Liver (tissue), 3 donors: ENCODE measurements around the gene NCK2.

ENCODE experiments used
- EGR1 ChIP-seq, 2 donors: IDR thresholded peaks; 2 replicates each; pipeline ENCODE4 v1.6.1; 2016 to 2018; ENCODE audit warnings: antibody characterized with exemption in 2 of 2, low read depth in 2 of 2
- RAD21 ChIP-seq, 2 donors: IDR thresholded peaks; 2 replicates each; pipeline ENCODE4 v1.6.1; 2016; ENCODE audit warnings: antibody characterized with exemption in 2 of 2, mild to moderate bottlenecking in 2 of 2
- RXRA ChIP-seq, 2 donors: IDR thresholded peaks; 2 replicates each; pipeline ENCODE4 v1.6.1; 2017 to 2018; ENCODE audit warnings: antibody characterized with exemption in 2 of 2, mild to moderate bottlenecking in 1 of 2
- TAF1 ChIP-seq: conservative IDR thresholded peaks from 2 replicates; pipeline ENCODE4 v1.6.1; 2016; ENCODE audit warnings: antibody characterized with exemption, mild to moderate bottlenecking
- ZBTB33 ChIP-seq: IDR thresholded peaks from 2 replicates; pipeline ENCODE4 v1.6.1; 2016; ENCODE audit warnings: antibody characterized with exemption
- TF ChIP-seq, protein P1 (sequence below): fragments of 150-350 bp; IDR thresholded peaks from 2 replicates; pipeline ENCODE4 v1.5.1; 2017; ENCODE audit warnings: improper control_type of control experiment, low read depth, low read length; ENCODE audit not compliant: missing input control
- TF ChIP-seq, protein P2 (sequence below): IDR thresholded peaks from 2 replicates; pipeline ENCODE4 v1.6.1; 2016; ENCODE audit warnings: antibody characterized with exemption, mild to moderate bottlenecking
- donor health status: healthy.
- donor health status: healthy.

- TF ChIP-seq RXRA (IDR thresholded peaks at IDR 0.05) (no peak), RAD21 (IDR thresholded peaks at IDR 0.05) (no peak), TAF1 (no peak), ZBTB33 (no peak), EGR1 (IDR thresholded peaks at IDR 0.05; ENCODE audit: low read depth in 2 of 2) (no peak)
- TF ChIP-seq, protein P1, sequence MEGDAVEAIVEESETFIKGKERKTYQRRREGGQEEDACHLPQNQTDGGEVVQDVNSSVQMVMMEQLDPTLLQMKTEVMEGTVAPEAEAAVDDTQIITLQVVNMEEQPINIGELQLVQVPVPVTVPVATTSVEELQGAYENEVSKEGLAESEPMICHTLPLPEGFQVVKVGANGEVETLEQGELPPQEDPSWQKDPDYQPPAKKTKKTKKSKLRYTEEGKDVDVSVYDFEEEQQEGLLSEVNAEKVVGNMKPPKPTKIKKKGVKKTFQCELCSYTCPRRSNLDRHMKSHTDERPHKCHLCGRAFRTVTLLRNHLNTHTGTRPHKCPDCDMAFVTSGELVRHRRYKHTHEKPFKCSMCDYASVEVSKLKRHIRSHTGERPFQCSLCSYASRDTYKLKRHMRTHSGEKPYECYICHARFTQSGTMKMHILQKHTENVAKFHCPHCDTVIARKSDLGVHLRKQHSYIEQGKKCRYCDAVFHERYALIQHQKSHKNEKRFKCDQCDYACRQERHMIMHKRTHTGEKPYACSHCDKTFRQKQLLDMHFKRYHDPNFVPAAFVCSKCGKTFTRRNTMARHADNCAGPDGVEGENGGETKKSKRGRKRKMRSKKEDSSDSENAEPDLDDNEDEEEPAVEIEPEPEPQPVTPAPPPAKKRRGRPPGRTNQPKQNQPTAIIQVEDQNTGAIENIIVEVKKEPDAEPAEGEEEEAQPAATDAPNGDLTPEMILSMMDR: no peak
- TF ChIP-seq, protein P2, sequence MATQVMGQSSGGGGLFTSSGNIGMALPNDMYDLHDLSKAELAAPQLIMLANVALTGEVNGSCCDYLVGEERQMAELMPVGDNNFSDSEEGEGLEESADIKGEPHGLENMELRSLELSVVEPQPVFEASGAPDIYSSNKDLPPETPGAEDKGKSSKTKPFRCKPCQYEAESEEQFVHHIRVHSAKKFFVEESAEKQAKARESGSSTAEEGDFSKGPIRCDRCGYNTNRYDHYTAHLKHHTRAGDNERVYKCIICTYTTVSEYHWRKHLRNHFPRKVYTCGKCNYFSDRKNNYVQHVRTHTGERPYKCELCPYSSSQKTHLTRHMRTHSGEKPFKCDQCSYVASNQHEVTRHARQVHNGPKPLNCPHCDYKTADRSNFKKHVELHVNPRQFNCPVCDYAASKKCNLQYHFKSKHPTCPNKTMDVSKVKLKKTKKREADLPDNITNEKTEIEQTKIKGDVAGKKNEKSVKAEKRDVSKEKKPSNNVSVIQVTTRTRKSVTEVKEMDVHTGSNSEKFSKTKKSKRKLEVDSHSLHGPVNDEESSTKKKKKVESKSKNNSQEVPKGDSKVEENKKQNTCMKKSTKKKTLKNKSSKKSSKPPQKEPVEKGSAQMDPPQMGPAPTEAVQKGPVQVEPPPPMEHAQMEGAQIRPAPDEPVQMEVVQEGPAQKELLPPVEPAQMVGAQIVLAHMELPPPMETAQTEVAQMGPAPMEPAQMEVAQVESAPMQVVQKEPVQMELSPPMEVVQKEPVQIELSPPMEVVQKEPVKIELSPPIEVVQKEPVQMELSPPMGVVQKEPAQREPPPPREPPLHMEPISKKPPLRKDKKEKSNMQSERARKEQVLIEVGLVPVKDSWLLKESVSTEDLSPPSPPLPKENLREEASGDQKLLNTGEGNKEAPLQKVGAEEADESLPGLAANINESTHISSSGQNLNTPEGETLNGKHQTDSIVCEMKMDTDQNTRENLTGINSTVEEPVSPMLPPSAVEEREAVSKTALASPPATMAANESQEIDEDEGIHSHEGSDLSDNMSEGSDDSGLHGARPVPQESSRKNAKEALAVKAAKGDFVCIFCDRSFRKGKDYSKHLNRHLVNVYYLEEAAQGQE: no peak
Measured at GRCh38 chr2:105852066-105852465, 107.4 kb downstream of the NCK2 start.
